SK-N-SH (cell line): Measurements from ENCODE around the gene SOCS3.

Experiments used
- CTCF ChIP-seq: fragments of 200-600 bp; sonication (generic); IDR thresholded peaks from 2 replicates; pipeline ENCODE4 v1.6.1; 2017; ENCODE audit warnings: antibody characterized with exemption, mild to moderate bottlenecking, moderate library complexity
- FOXJ3 ChIP-seq: sonication (generic); formaldehyde crosslinking; IDR thresholded peaks from 2 replicates; pipeline ENCODE4 v1.5.1; 2020; ENCODE audit warnings: mild to moderate bottlenecking, missing genetic modification reagents
- RFX5 ChIP-seq: IDR thresholded peaks from 2 replicates; pipeline ENCODE4 v1.6.1; 2012; ENCODE audit warnings: mild to moderate bottlenecking, improper control_type of control experiment, low read length

- no peak for TF ChIP-seq FOXJ3 (CRISPR knock-in tag)
- no peak for TF ChIP-seq RFX5
- no peak for TF ChIP-seq CTCF
Observed at GRCh38 chr17:78357177-78357586, 2.7 kb downstream of the SOCS3 start.
